Measurements from ENCODE around the gene ZNF37A.
"Not testable (repeated sequence)": the region's sequence is repeated elsewhere in the genome, so short reads cannot be mapped to it uniquely, and the experiment has no call there.

Gene ZNF37A

GRCh38 chr10:38094158-38094926, at the start of gene ZNF37A:
Gene ZNF37A, plus strand, starts transcription at chr10:38094337. Its CDS starts 2,281 bp downstream, at chr10:38096618.
- DNase-seq (ENCODE audit: low read depth in 4 of 4, low spot score in 1 of 4) = peak; percentile 69 to 85 (median 78)

GRCh38 chr10:38045129-38045528, 49.0 kb upstream of the ZNF37A start:
- no peak for DNase-seq (ENCODE audit: low read depth in 4 of 4, low spot score in 1 of 4)

- no peak for DNase-seq (ENCODE audit: low read depth in 4 of 4, low spot score in 1 of 4)
Observed at GRCh38 chr10:38047666-38048065, 46.5 kb upstream of the ZNF37A start.

- DNase-seq (ENCODE audit: low read depth in 4 of 4, low spot score in 1 of 4) = no peak
Observed at GRCh38 chr10:38050212-38050611, 43.9 kb upstream of the ZNF37A start.

- no peak for DNase-seq (ENCODE audit: low read depth in 4 of 4, low spot score in 1 of 4)
Observed at GRCh38 chr10:38054361-38054797, 39.8 kb upstream of the ZNF37A start.

- not testable (repeated sequence) for DNase-seq (ENCODE audit: low read depth in 4 of 4, low spot score in 1 of 4)
Observed at GRCh38 chr10:38055274-38055894, 38.8 kb upstream of the ZNF37A start.

GRCh38 chr10:38069663-38070062, 24.5 kb upstream of the ZNF37A start:
- DNase-seq (ENCODE audit: low read depth in 4 of 4, low spot score in 1 of 4) = not testable (repeated sequence)

GRCh38 chr10:38070501-38070900, 23.6 kb upstream of the ZNF37A start:
- no peak for DNase-seq (ENCODE audit: low read depth in 4 of 4, low spot score in 1 of 4)

GRCh38 chr10:38072552-38072951, 21.6 kb upstream of the ZNF37A start:
- no peak for DNase-seq (ENCODE audit: low read depth in 4 of 4, low spot score in 1 of 4)

GRCh38 chr10:38076687-38077086, 17.4 kb upstream of the ZNF37A start:
- no peak for DNase-seq (ENCODE audit: low read depth in 4 of 4, low spot score in 1 of 4)

GRCh38 chr10:38093318-38093717, 819 bp upstream of the ZNF37A start:
- not testable (repeated sequence) for DNase-seq (ENCODE audit: low read depth in 4 of 4, low spot score in 1 of 4)

- DNase-seq (ENCODE audit: low read depth in 4 of 4, low spot score in 1 of 4) = no peak
Observed at GRCh38 chr10:38093816-38094157, 350 bp upstream of the ZNF37A start.

GRCh38 chr10:38094927-38095574, 914 bp downstream of the ZNF37A start:
- DNase-seq (ENCODE audit: low read depth in 4 of 4, low spot score in 1 of 4) = no peak

GRCh38 chr10:38102880-38103279, 8.7 kb downstream of the ZNF37A start:
- DNase-seq (ENCODE audit: low read depth in 4 of 4, low spot score in 1 of 4) = no peak

- no peak for DNase-seq (ENCODE audit: low read depth in 4 of 4, low spot score in 1 of 4)
Observed at GRCh38 chr10:38103756-38104155, 9.6 kb downstream of the ZNF37A start.

- DNase-seq (ENCODE audit: low read depth in 4 of 4, low spot score in 1 of 4) = no peak
Observed at GRCh38 chr10:38112159-38112558, 18.0 kb downstream of the ZNF37A start.

- no peak for DNase-seq (ENCODE audit: low read depth in 4 of 4, low spot score in 1 of 4)
Observed at GRCh38 chr10:38118072-38118807, 24.1 kb downstream of the ZNF37A start.

- DNase-seq (ENCODE audit: low read depth in 4 of 4, low spot score in 1 of 4) = no peak
Observed at GRCh38 chr10:38119038-38119437, 24.9 kb downstream of the ZNF37A start.

- DNase-seq (ENCODE audit: low read depth in 4 of 4, low spot score in 1 of 4) = no peak
Observed at GRCh38 chr10:38127812-38128211, 33.7 kb downstream of the ZNF37A start.

- DNase-seq (ENCODE audit: low read depth in 4 of 4, low spot score in 1 of 4) = no peak
Observed at GRCh38 chr10:38143587-38143986, 49.5 kb downstream of the ZNF37A start.

- no peak for DNase-seq (ENCODE audit: low read depth in 4 of 4, low spot score in 1 of 4)
Observed at GRCh38 chr10:38146579-38147333, 52.6 kb downstream of the ZNF37A start.
